ENCODE measurements around the gene KCNT2. TPM values are rescaled to one million over a fixed set of nuclear protein-coding genes. Genes with fewer than 3 reads are reported as not detected.
"Not testable (repeated sequence)": the region's sequence is repeated elsewhere in the genome, so short reads cannot be mapped to it uniquely, and the experiment has no call there.

KCNT2 gene
- total and polyA plus RNA-seq, 2 donors (not counting 3 experiments of a cell fraction or from before 2014, with no cell fraction given) = 0.46 to 1.6 TPM

DNA sequence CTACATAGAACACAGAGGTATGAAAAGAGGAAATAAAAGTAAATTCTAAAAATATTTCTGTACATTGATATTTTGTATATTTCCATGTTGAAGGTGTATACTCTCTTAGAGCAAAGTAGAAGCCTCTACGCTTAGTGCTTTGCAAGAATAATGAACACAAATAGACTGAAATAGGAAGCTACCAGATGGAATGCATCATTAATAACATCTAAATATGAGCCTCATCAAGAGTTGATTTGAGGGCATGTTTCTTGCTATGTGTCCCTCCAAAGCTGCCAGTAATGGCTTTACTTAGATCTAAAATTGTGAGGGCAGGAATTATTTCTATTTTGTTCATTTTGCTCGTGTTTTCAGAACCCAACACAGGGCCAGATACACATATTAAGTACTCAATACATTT lies 94.4 kb downstream of the KCNT2 start:
- POLR2A ChIA-PET = no interaction called here
- dilution Hi-C loops (cut with MboI; ENCODE audit: extremely low pct_ligation_motif_present, low sequenced_read_pairs) = no loop called here
- TF ChIP-seq MYC (IDR thresholded peaks at IDR 0.05; ENCODE audit: low read depth, low read length) (no peak), POLR2AphosphoS5 (IDR thresholded peaks at IDR 0.05; ENCODE audit: insufficient read depth, low read depth, low read length) (no peak), JUN (IDR thresholded peaks at IDR 0.05; ENCODE audit: borderline replicate concordance, insufficient read depth, insufficient read length, low read depth) (no peak), FOS (IDR thresholded peaks at IDR 0.05; ENCODE audit: borderline replicate concordance, insufficient read depth, low read length) (no peak)
- TF ChIP-seq, protein P1, sequence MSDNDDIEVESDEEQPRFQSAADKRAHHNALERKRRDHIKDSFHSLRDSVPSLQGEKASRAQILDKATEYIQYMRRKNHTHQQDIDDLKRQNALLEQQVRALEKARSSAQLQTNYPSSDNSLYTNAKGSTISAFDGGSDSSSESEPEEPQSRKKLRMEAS (IDR thresholded peaks at IDR 0.05; ENCODE audit: insufficient read depth, insufficient read length) = no peak
- Histone ChIP-seq H3K9me1 (replicated peaks; ENCODE audit: control insufficient read depth, extremely low read depth, insufficient read depth, low read length) (no peaks in the 10 kb centered on the region), H3K9me3 (replicated peaks; ENCODE audit: control insufficient read depth, insufficient read depth, low read length) (no peaks in the 10 kb centered on the region), H3K36me3 (ENCODE audit: control insufficient read depth in 2 of 2, extremely low read depth in 1 of 2, insufficient read depth in 2 of 2, low read length in 2 of 2) (no peaks in the 10 kb centered on the region), H2AFZ (ENCODE audit: low read depth, low read length) (no peak overlapping the region), H3K4me1 (ENCODE audit: control insufficient read depth, extremely low read depth, insufficient read depth, low read length) (no peaks in the 10 kb centered on the region), H3K9ac (replicated peaks; ENCODE audit: extremely low read depth, insufficient read depth, low read length) (no peak overlapping the region), H3K4me2 (ENCODE audit: insufficient read depth, low read length) (no peak overlapping the region), H3K4me3 (replicated peaks in 1 of 3; ENCODE audit: insufficient read depth in 1 of 3, low read depth in 1 of 3, low read length in 3 of 3) (no peak overlapping the region), H3K27me3 (ENCODE audit: control insufficient read depth in 2 of 2, insufficient read depth in 2 of 2, low read length in 2 of 2) (no peaks in the 10 kb centered on the region), H3K27ac (ENCODE audit: insufficient read depth, low read depth, low read length) (no peak overlapping the region), H4K20me1 (replicated peaks; ENCODE audit: control insufficient read depth, extremely low read depth, insufficient read depth, low read length) (no peaks in the 10 kb centered on the region), H3K79me2 (ENCODE audit: control insufficient read depth, insufficient read depth, low read length) (no peaks in the 10 kb centered on the region)
- CTCF ChIA-PET = interaction anchor here (0.9 to 1.1 kb wide), 2 partner anchors 11 to 147 kb away, joined by 3 read pairs; no protein-coding TSS in a partner anchor
- DNase-seq (ENCODE audit: low read depth, low spot score) (no peak), FAIRE-seq (no peak)
- no TSS peak for BruUV-seq (replicated peaks)
- intact Hi-C loops (cut with micrococcal nuclease) = no loop called here

DNA sequence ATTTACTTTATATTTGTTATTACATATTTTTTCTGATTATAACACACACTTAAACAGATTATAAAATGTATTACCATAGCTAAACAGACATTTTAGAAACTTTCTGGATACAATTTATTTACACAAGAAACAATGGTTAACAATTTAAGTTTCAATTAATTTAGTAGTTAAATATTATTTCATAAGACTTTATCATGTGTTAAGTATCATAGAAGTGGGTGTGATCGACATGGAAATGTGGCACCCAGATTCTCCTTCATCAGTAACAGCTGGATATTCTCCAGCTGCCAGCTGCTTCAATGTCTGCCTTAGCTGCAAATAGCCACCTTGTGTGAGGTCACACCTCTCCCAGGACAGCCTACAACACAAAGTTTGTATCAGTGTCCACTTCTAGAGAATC lies 97.8 kb downstream of the KCNT2 start:
- H3K79me2 ChIP-seq (ENCODE audit: control insufficient read depth, insufficient read depth, low read length) = no peaks in the 10 kb centered on the region
- ChIA-PET CTCF (no interaction called here), POLR2A (no interaction called here)
- intact Hi-C loops (cut with micrococcal nuclease) = no loop called here
- H3K9me3 ChIP-seq (replicated peaks; ENCODE audit: control insufficient read depth, insufficient read depth, low read length) = no peaks in the 10 kb centered on the region
- H3K27me3 ChIP-seq (ENCODE audit: control insufficient read depth in 2 of 2, insufficient read depth in 2 of 2, low read length in 2 of 2) = no peaks in the 10 kb centered on the region
- H3K9me1 ChIP-seq (replicated peaks; ENCODE audit: control insufficient read depth, extremely low read depth, insufficient read depth, low read length) = no peaks in the 10 kb centered on the region
- no peak for FAIRE-seq
- no peak for TF ChIP-seq JUN (IDR thresholded peaks at IDR 0.05; ENCODE audit: borderline replicate concordance, insufficient read depth, insufficient read length, low read depth)
- TF ChIP-seq POLR2A (IDR thresholded peaks at IDR 0.05; ENCODE audit: low read depth, low read length) = no peak
- TF ChIP-seq POLR2AphosphoS5 (IDR thresholded peaks at IDR 0.05; ENCODE audit: insufficient read depth, low read depth, low read length) = no peak
- no peak for TF ChIP-seq EZH2 (IDR thresholded peaks at IDR 0.05; ENCODE audit: borderline replicate concordance, low read depth, low read length, severe bottlenecking)
- no peaks in the 10 kb centered on the region for H3K4me1 ChIP-seq (ENCODE audit: control insufficient read depth, extremely low read depth, insufficient read depth, low read length)
- H3K36me3 ChIP-seq (ENCODE audit: control insufficient read depth in 2 of 2, extremely low read depth in 1 of 2, insufficient read depth in 2 of 2, low read length in 2 of 2) = no peaks in the 10 kb centered on the region
- dilution Hi-C loops (cut with MboI; ENCODE audit: extremely low pct_ligation_motif_present, low sequenced_read_pairs) = no loop called here
- H3K4me3 ChIP-seq (replicated peaks in 1 of 3; ENCODE audit: insufficient read depth in 1 of 3, low read depth in 1 of 3, low read length in 3 of 3) = no peak overlapping the region
- H4K20me1 ChIP-seq (replicated peaks; ENCODE audit: control insufficient read depth, extremely low read depth, insufficient read depth, low read length) = no peaks in the 10 kb centered on the region
- BruUV-seq (replicated peaks) = no TSS peak
- no peak overlapping the region for H3K4me2 ChIP-seq (ENCODE audit: insufficient read depth, low read length)
- H2AFZ ChIP-seq (ENCODE audit: low read depth, low read length) = no peak overlapping the region
- no peak overlapping the region for H3K9ac ChIP-seq (replicated peaks; ENCODE audit: extremely low read depth, insufficient read depth, low read length)
- no peak for DNase-seq (ENCODE audit: low read depth, low spot score)
- H3K27ac ChIP-seq (ENCODE audit: insufficient read depth, low read depth, low read length) = no peak overlapping the region

DNA sequence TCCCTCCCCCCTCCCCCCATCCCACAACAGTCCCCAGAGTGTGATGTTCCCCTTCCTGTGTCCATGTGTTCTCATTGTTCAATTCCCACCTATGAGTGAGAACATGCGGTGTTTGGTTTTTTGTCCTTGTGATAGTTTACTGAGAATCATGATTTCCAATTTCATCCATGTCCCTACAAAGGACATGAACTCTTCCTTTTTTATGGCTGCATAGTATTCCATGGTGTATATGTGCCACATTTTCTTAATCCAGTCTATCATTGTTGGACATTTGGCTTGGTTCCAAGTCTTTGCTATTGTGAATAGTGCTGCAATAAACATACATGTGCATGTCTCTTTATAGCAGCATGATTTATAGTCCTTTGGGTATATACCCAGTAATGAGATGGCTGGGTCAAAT lies 104.0 kb downstream of the KCNT2 start:
- POLR2A ChIA-PET; FAIRE-seq; H3K9me1 ChIP-seq (replicated peaks; ENCODE audit: control insufficient read depth, extremely low read depth, insufficient read depth, low read length); H4K20me1 ChIP-seq (replicated peaks; ENCODE audit: control insufficient read depth, extremely low read depth, insufficient read depth, low read length); H3K36me3 ChIP-seq (ENCODE audit: control insufficient read depth in 2 of 2, extremely low read depth in 1 of 2, insufficient read depth in 2 of 2, low read length in 2 of 2); H3K79me2 ChIP-seq (ENCODE audit: control insufficient read depth, insufficient read depth, low read length); H3K27me3 ChIP-seq (ENCODE audit: control insufficient read depth in 2 of 2, insufficient read depth in 2 of 2, low read length in 2 of 2); intact Hi-C loops (cut with micrococcal nuclease); H3K27ac ChIP-seq (ENCODE audit: insufficient read depth, low read depth, low read length); H3K4me3 ChIP-seq (replicated peaks in 1 of 3; ENCODE audit: insufficient read depth in 1 of 3, low read depth in 1 of 3, low read length in 3 of 3); dilution Hi-C loops (cut with MboI; ENCODE audit: extremely low pct_ligation_motif_present, low sequenced_read_pairs); CTCF ChIA-PET; H3K9ac ChIP-seq (replicated peaks; ENCODE audit: extremely low read depth, insufficient read depth, low read length); DNase-seq (ENCODE audit: low read depth, low spot score); H3K4me1 ChIP-seq (ENCODE audit: control insufficient read depth, extremely low read depth, insufficient read depth, low read length); H3K9me3 ChIP-seq (replicated peaks; ENCODE audit: control insufficient read depth, insufficient read depth, low read length); BruUV-seq (replicated peaks); H3K4me2 ChIP-seq (ENCODE audit: insufficient read depth, low read length); H2AFZ ChIP-seq (ENCODE audit: low read depth, low read length): not testable (repeated sequence)
